Epithelial cell of proximal tubule (primary cell): ENCODE data around the gene BNIP3. TPM values are rescaled to one million over a fixed set of nuclear protein-coding genes. Genes with fewer than 3 reads are reported as not detected.

Source experiments
- DNase-seq: peaks from one replicate; pipeline ENCODE4 v3.0.0-alpha.2; 2011; ENCODE audit warnings: low read depth
- H3K4me3 ChIP-seq: 2 replicates; pipeline ENCODE4 v1.5.1; 2011; ENCODE audit warnings: low read depth, mild to moderate bottlenecking, low read length
- CTCF ChIP-seq: conservative IDR thresholded peaks from 2 replicates; pipeline ENCODE4 v1.5.1; 2012; ENCODE audit warnings: low read depth, mild to moderate bottlenecking, low read length
- total RNA-seq: library from RNA; depleted of rRNA; stranded (reverse); fragments of >200 nt; gene quantifications from 2 replicates; pipeline ENCODE4 v1.2.3, GENCODE V29; 2015

BNIP3 gene
- total RNA-seq, 1 donor from 2014 or later, result 463 TPM

DNA sequence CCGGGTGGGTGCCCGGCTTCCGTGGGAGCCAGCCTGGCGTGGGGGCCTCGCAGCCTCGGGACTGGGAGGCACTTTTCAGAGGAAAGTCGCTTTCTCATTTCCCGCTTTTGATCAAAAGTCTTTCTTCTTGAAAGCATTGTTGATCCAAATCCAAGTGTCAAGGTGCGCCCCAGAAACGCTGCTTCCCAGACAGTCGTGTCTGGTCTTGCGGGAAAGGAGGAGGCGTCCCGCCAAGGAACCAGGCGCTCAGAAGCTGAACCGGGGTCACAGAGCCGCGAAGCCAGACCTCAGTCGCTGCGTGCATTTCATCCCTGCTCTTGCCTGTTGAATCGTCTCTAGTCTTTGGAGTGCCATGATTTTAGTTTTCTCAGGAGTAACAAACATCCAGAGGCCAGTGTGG is 1.1 kb upstream of the BNIP3 start:
- DNase-seq, result no peak
- H3K4me3 ChIP-seq, result peak overlapping the region; percentile 93
- TF ChIP-seq CTCF, result no peak

- H3K4me3 ChIP-seq, result peak overlapping the region; percentile 93
- DNase-seq, result no peak
- no peak for TF ChIP-seq CTCF
Observed at GRCh38 chr10:131982185-131982756, 548 bp upstream of the BNIP3 start.

DNA sequence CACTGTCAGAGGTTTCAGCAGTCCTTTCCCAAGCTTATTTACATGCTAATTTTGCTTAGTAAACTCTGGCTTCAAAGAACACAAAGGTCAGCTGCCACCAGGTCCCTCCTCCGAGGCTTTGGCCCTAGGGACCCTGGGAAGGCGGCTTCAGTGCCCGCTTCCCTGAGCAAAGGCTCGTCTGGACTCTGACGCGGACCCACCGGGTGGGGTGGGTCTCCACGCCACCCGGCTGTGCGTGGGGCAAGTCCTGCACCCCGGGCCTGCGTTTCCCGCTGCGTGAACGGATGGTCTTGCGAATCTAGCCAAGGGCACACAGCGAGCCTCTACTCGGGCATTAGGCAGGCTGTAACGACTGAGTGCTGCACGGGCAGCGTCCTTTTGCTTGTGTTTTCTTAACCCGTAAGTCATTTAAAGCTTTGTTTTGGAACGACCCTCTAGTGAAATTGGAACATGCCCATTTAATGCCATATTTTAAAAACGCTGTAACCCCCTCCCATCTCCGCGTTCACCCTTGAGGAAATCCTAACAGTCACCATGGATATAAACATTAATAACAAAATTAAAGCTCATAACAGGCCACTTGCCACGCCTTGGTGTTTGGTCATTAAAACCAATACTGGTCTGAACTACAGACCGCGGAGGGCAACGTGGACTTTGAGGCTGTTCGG is 828 bp downstream of the BNIP3 start:
- DNase-seq, result no peak
- peak overlapping the region; percentile 93 for H3K4me3 ChIP-seq
- TF ChIP-seq CTCF, result peak; percentile 17

DNA sequence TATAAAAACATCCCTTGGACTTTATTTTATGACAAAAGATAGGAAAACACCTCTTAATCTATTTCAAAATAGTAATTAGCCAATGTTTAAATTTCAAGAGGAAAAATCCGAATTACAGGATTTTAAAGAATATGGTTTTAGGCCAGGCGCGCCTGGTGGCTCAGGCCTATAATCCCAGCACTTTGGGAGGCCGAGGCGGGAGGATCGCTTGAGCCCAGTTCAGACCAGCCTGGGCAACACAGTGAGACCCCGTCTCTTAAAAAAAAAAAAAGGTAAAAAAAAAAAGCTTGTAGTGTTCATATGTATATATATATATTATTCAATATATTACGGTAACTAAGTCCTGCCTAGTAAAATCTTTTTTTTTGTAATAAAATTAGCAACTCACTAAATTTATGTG is 1.4 kb downstream of the BNIP3 start:
- peak overlapping the region; percentile 93 for H3K4me3 ChIP-seq
- TF ChIP-seq CTCF, result no peak
- DNase-seq, result no peak

- TF ChIP-seq CTCF, result no peak
Observed at GRCh38 chr10:131979821-131980270, 1.9 kb downstream of the BNIP3 start.

DNA sequence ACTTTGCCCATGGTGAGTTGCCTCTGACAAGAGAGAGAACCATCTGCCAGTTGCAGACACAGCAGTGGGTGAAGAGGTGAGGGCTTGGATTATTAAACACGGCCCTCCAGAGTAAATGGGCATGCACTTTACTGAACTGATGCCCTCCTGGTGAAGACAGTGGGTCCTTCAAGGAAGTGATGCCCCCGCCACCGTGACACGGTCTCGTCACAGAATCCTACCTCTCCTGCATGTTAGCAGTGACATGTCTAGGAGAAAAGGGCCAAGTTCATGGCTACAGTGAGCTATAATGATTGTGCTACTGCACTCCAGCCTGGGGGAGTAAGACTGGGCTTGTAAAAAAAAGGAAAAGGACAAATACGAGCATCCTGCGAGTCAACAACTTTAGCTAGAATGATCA is 2.4 kb downstream of the BNIP3 start:
- DNase-seq, result no peak
- TF ChIP-seq CTCF, result no peak
- peak overlapping the region; percentile 93 for H3K4me3 ChIP-seq

More at GRCh38 chr10:131979821-131980270, 1.9 kb downstream of the BNIP3 start:
- peak overlapping the region; percentile 93 for H3K4me3 ChIP-seq
- DNase-seq, result no peak

GRCh38 chr10:131978851-131979250 is 2.9 kb downstream of the BNIP3 start:
- TF ChIP-seq CTCF, result no peak
- peak overlapping the region; percentile 93 for H3K4me3 ChIP-seq
- DNase-seq, result no peak
